ENCODE results near the gene INPP4B.

GRCh38 chr4:142282870-142283431 lies 563.1 kb downstream of the INPP4B start:
- TF ChIP-seq CTCF (IDR thresholded peaks at IDR 0.05) (peak in 1 of 3 donors; percentile 25), POLR2A (IDR thresholded peaks at IDR 0.05) (no peak)

Measured in breast epithelium (tissue), 3 donors.